Measurements from ENCODE around the gene SAPCD1.
A peak's percentile ranks its signal among the peaks of the same experiment; 100 is the strongest.
"Not testable (repeated sequence)": the region's sequence is repeated elsewhere in the genome, so short reads cannot be mapped to it uniquely, and the experiment has no call there.

SAPCD1 gene

DNA sequence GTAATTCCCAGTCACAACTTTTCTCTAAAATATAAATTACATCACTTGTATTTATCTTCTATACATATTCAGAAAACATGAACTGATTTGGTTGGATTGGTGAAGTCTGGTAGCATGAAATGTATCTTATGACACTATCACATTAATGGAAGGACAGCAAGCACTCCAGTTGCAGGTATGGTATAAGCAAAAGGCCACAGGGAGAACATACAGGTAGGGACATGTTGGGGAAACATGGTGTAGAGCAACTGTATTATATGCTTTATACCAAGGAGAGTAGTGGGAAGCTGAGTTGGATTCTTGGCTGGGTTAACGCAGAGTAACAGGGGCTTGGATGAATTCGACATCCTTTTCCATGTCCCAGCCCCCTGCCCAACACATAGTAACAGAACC lies 34.5 kb downstream of the SAPCD1 start:
- FAIRE-seq = no peak
- no peak for DNase-seq (ENCODE audit: low spot score)

DNA sequence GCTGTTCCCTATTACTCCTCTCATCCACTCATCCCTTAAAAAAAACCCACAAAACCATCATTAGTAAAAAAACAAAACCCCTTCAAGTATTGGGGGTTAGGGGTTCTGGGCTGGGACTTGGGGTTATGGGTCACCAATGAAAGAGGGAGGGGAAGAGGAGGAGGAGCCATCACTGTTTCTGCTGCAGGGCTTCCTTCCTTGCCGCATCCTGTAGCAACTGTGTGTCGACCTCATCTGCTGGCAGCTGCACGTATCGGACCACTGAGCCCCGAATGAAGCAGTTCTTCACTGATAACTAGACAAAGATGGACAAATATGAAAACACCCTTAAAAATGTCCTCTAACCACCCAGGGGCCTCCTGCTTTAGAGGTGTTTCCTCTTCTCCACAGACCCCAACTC lies 35.1 kb downstream of the SAPCD1 start:
- FAIRE-seq (no peak), DNase-seq (ENCODE audit: low spot score) (no peak)

DNA sequence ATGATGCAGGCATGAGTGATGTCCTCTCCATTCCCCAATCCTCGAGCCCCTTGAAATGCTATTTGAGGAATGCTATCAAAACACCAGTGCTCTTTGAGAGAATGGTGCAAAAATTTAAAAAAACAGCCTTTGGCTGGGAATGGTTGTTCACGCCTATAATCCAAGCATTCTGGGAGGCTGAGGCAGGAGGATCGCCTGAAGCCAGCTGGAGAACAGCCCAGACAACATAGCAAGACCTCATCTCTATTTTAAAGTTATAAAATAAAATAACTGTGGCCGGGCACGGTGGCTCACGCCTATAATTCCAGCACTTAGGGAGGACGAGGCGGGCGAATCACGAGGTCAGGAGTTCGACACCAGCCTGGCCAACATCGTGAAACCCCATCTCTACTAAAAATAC lies 37.3 kb downstream of the SAPCD1 start:
- FAIRE-seq (no peak), DNase-seq (ENCODE audit: low spot score) (no peak)

DNA sequence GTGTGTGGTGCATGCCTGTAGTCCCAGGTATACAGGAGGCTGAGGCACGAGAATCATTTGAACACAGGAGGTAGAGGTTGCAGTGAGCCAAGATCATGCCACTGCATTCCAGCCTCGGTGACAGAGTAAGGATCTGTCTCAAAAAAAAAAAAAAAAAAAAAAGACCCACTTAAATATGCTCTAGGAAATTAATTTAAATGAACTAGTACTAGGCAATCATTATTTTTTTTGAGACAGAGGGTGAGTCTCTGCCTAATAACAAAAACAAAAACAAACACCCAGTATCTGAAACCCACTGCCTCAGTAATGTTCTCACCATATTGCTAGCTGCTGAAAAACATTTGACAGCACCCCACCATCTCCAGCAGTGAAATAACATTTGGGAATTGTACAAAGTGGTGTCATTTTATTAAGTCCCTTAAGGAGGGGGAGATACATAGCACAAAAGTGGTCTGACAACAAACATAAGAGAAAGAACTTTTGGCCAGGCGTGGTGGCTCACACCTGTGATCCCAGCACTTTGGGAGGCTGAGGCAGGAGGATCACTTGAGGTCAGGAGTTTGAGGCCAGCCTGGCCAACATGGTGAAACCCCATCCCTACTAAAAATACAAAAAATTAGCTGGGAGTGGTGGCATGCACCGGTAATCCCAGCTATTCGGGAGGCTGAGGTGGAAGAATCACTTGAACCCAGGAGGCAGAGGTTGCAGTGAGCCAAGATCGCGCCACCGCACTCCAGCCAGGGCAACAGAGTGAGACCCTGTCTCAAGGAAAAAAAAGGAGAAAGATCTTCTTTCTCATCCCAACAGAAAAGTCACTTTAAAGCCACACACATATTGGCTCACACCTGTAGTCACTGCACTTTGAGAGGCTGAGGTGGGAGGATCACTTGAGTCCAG lies 38.8 kb downstream of the SAPCD1 start:
- not testable (repeated sequence) for DNase-seq (ENCODE audit: low spot score); FAIRE-seq

DNA sequence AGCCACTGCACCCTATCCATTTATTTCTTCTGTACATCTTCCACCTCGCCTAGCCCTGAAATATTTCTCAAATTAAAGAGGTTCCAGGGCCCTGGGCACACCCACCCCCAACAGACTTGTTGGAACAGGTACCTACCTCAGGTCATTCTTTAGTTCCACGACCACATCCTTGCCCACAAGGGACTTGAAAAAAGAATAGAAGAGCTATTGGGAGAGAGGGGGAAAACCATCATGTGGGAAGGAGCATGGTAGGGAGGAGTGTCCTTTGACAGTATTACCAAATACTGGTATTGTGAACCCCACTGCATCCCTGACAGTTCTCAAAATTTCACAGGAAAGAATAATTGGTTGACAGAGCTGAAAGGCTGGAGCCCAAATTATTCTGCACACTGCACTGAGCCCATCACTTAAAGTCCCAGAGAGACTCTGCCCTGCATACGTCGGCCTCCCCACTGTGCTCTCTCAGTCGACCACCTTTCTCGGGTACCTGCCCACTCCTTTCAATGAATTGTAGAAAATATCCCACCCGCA lies 43.5 kb downstream of the SAPCD1 start:
- FAIRE-seq (no peak), DNase-seq (ENCODE audit: low spot score) (no peak)

- DNase-seq (ENCODE audit: low spot score) (peak; percentile 93), FAIRE-seq (peak; percentile 80)
Observed at GRCh38 chr6:31806470-31807272, 44.2 kb downstream of the SAPCD1 start, which contains the start of gene LSM2. Gene LSM2, minus strand, starts transcription at chr6:31806966. Its CDS starts 209 bp downstream, at chr6:31806757.

DNA sequence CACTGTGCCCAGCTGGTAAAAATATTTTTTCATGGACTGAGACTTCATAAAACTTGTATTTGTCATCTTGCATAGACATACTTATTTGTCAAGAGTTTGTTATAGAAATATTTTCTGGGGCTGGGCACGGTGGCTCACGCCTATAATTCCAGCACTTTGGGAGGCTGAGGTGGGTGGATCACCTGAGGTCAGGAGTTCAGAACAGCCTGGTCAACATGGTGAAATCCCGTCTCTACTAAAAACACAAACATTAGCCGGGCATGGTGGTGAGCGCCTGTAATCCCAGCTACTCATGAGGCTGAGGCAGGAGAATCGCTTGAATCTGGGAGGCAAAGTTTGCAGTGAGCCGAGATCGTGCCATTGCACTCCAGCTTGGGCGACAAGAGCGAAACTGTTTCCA lies 46.1 kb downstream of the SAPCD1 start:
- FAIRE-seq; DNase-seq (ENCODE audit: low spot score): not testable (repeated sequence)

- FAIRE-seq = no peak
- DNase-seq (ENCODE audit: low spot score) = no peak
Observed at GRCh38 chr6:31811645-31812044, 49.2 kb downstream of the SAPCD1 start.

- DNase-seq (ENCODE audit: low spot score) (no peak), FAIRE-seq (no peak)
Observed at GRCh38 chr6:31813465-31813849, 51.0 kb downstream of the SAPCD1 start.

Data from RCC 7860 (cell line).